Activated T-helper 2 cell treated with anti-CD3 and anti-CD28 coated beads, Interferon-gamma antibody, Interleukin-2, Interleukin-4, amounts not matched to agents 10 μg/mL and 5 μg/mL and 100 μg/mL, durations not matched to agents 14 hours and 24 hours and 36 hours (primary cell): ENCODE measurements around the gene POLQ. TPM values are rescaled to one million over a fixed set of nuclear protein-coding genes. Genes with fewer than 3 reads are reported as not detected.
"Not testable (repeated sequence)": the region's sequence is repeated elsewhere in the genome, so short reads cannot be mapped to it uniquely, and the experiment has no call there.

ENCODE experiments used
- DNase-seq: peaks from one replicate; pipeline ENCODE4 v3.0.0; 2021; ENCODE audit warnings: low spot score
- H3K27ac Mint-ChIP-seq: one replicate; pipeline ENCODE4 v1.8.0; 2021; ENCODE audit warnings: mixed read lengths
- H3K27me3 Mint-ChIP-seq: one replicate; pipeline ENCODE4 v1.8.0; 2021; ENCODE audit warnings: low read depth, mixed read lengths
- H3K36me3 Mint-ChIP-seq: one replicate; pipeline ENCODE4 v1.8.0; 2021; ENCODE audit warnings: low read depth, mixed read lengths
- H3K4me1 Mint-ChIP-seq: one replicate; pipeline ENCODE4 v1.8.0; 2021; ENCODE audit warnings: low read depth, mixed read lengths
- H3K4me3 Mint-ChIP-seq: one replicate; pipeline ENCODE4 v1.8.0; 2021; ENCODE audit warnings: low read depth, mild to moderate bottlenecking, moderate library complexity, mixed read lengths
- H3K9me3 Mint-ChIP-seq: one replicate; pipeline ENCODE4 v1.8.0; 2021; ENCODE audit warnings: mixed read lengths
- intact Hi-C: fragments of 100-400 bp; cut with micrococcal nuclease; formaldehyde crosslinking; loops from one replicate; pipeline ENCODE4 v1.15.1; 2023
- total RNA-seq: library from RNA; stranded (reverse); gene quantifications from 2 replicates; pipeline ENCODE4 v1.2.3, GENCODE V29; 2022

POLQ gene
- total RNA-seq, 1 donor from 2014 or later: 24.0 TPM

DNA sequence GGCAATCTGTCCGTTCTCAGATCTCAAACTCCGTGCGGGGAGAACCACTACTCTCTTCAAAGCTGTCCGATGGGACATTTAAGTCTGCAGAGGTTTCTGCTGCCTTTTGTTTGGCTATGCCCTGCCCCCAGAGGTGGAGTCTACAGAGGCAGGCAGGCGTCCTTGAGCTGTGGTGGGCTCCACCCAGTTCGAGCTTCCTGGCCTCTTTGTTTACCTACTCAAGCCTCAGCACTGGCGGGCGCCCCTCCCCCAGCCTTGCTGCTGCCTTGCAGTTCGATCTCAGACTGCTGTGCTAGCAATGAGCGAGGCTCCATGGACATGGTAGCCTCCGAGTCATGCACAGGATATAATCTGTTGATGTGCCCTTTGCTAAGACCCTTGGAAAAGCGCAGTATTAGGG lies 94.0 kb downstream of the POLQ start:
- intact Hi-C loops, H3K4me1 Mint-ChIP-seq, H3K27me3 Mint-ChIP-seq, H3K4me3 Mint-ChIP-seq, H3K27ac Mint-ChIP-seq, DNase-seq, H3K9me3 Mint-ChIP-seq: not testable (repeated sequence)
- peaks cover 64% of the 10 kb centered on the region for H3K36me3 Mint-ChIP-seq

DNA sequence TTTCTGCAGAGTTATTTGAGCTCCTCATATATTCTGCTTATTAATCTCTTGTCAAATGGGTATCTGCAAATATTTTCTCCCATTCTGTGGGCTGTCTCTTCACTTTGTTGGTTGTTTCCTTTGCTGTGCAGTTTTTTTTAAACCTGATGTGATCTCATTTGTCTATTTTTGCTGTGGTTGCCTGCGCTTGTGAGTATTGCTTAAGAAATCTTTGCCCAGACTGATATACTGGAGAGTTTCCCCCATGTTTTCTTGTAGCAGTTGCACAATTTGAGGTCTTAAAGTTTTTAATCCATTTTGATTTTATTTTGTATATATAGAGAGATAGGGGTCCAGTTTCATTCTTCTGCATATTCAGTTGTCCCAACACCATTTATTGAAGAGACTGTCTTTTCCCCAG lies 102.3 kb downstream of the POLQ start:
- Mint-ChIP-seq H3K4me3 (no peak overlapping the region), H3K27ac (no peak overlapping the region), H3K9me3 (no peaks in the 10 kb centered on the region), H3K4me1 (no peaks in the 10 kb centered on the region), H3K27me3 (no peaks in the 10 kb centered on the region), H3K36me3 (peaks cover 62% of the 10 kb centered on the region)
- no peak for DNase-seq
- intact Hi-C loops: no loop called here

DNA sequence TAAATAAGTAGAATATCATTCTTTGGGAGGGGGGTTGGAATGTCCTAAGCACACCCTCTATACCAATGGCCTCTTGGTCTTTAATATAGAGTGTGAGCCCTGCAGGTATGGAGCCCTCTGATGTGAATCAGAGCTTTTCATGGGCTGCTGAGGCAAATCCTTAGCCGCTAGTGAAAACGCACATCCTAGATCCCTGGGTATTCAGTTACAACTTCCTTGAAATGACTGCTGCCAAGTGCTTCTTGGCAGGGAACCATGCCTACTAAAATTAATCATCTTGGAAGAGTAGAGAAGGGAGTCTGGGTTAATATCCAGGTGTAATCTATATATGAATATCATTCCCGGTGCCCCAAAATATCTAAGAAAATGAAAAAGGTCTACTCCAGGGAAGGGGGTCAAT lies 109.1 kb downstream of the POLQ start:
- no peak for DNase-seq
- peaks cover 18% of the 10 kb centered on the region for H3K4me1 Mint-ChIP-seq
- no peaks in the 10 kb centered on the region for H3K27me3 Mint-ChIP-seq
- no peaks in the 10 kb centered on the region for H3K9me3 Mint-ChIP-seq
- no peak overlapping the region for H3K27ac Mint-ChIP-seq
- intact Hi-C loops: no loop called here
- H3K4me3 Mint-ChIP-seq: no peak overlapping the region
- peaks cover 59% of the 10 kb centered on the region for H3K36me3 Mint-ChIP-seq

- Mint-ChIP-seq H3K4me3 (no peak overlapping the region), H3K4me1 (peaks cover 19% of the 10 kb centered on the region), H3K9me3 (no peaks in the 10 kb centered on the region), H3K36me3 (peaks cover 59% of the 10 kb centered on the region), H3K27ac (no peak overlapping the region), H3K27me3 (no peaks in the 10 kb centered on the region)
- DNase-seq: no peak
- intact Hi-C loops: no loop called here
These were observed 109.7 kb downstream of the POLQ start for GRCh38 chr3:121436074-121436473.

- H3K9me3 Mint-ChIP-seq: no peaks in the 10 kb centered on the region
- peaks cover 70% of the 10 kb centered on the region for H3K36me3 Mint-ChIP-seq
- H3K27ac Mint-ChIP-seq: peak overlapping the region; percentile 64
- peaks cover 19% of the 10 kb centered on the region for H3K4me1 Mint-ChIP-seq
- no peaks in the 10 kb centered on the region for H3K27me3 Mint-ChIP-seq
- peak overlapping the region; percentile 14 for H3K4me3 Mint-ChIP-seq
- intact Hi-C loops: no loop called here
- DNase-seq: peak; percentile 43
These were observed 113.9 kb downstream of the POLQ start for GRCh38 chr3:121431726-121432517.

DNA sequence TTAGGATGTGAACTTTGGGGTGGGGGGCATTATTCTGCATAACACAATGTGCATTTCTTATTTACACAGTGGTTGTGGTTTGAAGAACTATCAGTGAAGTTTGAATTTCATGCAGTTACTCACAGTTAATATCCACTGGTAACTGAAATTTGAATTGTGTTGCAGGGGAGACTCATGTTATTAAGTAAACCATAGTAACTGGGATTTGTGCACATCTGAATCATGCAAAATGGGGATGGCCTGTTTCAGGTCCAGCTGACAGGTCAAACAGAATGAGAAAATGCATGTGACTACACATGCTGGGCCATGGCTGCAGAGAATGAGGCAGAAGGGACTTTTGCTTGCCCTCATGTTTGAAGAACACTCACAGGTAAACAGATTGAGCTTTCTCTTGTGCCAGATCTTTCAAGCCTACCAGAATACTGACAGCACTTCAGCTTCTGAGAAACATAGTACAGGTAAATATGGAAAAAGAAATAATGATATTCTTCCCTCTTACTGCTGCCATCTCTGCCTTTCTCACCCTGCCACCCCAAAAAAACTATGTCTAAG lies 115.0 kb downstream of the POLQ start:
- Mint-ChIP-seq H3K36me3 (peaks cover 69% of the 10 kb centered on the region), H3K9me3 (no peaks in the 10 kb centered on the region), H3K4me1 (peaks cover 19% of the 10 kb centered on the region), H3K4me3 (no peak overlapping the region), H3K27me3 (no peaks in the 10 kb centered on the region), H3K27ac (no peak overlapping the region)
- intact Hi-C loops: no loop called here
- no peak for DNase-seq

GRCh38 chr3:121424549-121424948 lies 121.2 kb downstream of the POLQ start:
- no peak for DNase-seq
- peaks cover 33% of the 10 kb centered on the region for H3K36me3 Mint-ChIP-seq
- intact Hi-C loops: no loop called here

DNA sequence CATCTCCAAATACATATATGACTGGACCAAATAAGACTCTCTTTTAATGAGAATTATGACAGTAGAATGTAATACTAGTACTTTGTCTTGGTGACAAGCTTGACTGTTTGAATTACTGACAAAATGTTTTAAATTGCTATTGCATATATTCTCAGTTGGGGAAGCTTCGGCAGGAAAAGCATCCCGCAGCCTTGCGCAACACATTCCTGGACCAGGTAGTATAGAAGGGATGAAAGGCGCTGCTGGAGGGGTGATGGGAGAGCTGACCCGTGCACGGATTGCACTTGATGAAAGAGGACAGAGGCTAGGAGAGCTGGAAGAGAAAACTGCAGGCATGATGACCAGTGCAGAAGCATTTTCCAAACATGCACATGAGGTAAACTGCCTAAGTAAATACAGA lies 127.6 kb downstream of the POLQ start:
- Mint-ChIP-seq H3K36me3 (peaks cover 12% of the 10 kb centered on the region), H3K27ac (no peak overlapping the region), H3K4me1 (no peaks in the 10 kb centered on the region), H3K27me3 (no peaks in the 10 kb centered on the region), H3K4me3 (no peak overlapping the region), H3K9me3 (no peaks in the 10 kb centered on the region)
- intact Hi-C loops: no loop called here
- DNase-seq: no peak

More at GRCh38 chr3:121424549-121424948, 121.2 kb downstream of the POLQ start:
- H3K4me3 Mint-ChIP-seq: no peak overlapping the region
- H3K9me3 Mint-ChIP-seq: no peaks in the 10 kb centered on the region
- no peaks in the 10 kb centered on the region for H3K27me3 Mint-ChIP-seq
- H3K27ac Mint-ChIP-seq: no peak overlapping the region
- no peaks in the 10 kb centered on the region for H3K4me1 Mint-ChIP-seq

DNA sequence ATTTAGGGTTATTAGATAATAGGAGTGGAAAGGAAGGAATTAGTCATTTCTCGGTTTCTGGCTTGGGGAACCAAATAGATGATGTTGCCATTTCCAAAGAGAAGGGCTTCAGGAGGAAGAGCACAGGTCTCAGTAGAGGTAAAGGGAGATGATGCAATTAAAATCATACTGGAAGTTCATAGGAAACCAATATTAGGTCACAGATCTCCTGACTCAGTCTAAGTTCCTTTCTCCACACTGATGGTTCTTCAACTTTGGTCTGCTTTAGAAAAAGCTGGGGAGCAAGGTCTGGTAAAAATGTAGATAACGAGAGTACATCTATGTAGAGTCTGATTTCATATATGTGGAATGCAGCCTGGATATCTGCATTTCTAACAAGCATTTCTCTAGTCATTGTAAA lies 130.9 kb downstream of the POLQ start:
- H3K27ac Mint-ChIP-seq: no peak overlapping the region
- no peaks in the 10 kb centered on the region for H3K9me3 Mint-ChIP-seq
- H3K4me3 Mint-ChIP-seq: no peak overlapping the region
- peaks cover 4% of the 10 kb centered on the region for H3K4me1 Mint-ChIP-seq
- intact Hi-C loops: no loop called here
- H3K27me3 Mint-ChIP-seq: no peaks in the 10 kb centered on the region
- peaks cover 10% of the 10 kb centered on the region for H3K36me3 Mint-ChIP-seq
- DNase-seq: no peak

DNA sequence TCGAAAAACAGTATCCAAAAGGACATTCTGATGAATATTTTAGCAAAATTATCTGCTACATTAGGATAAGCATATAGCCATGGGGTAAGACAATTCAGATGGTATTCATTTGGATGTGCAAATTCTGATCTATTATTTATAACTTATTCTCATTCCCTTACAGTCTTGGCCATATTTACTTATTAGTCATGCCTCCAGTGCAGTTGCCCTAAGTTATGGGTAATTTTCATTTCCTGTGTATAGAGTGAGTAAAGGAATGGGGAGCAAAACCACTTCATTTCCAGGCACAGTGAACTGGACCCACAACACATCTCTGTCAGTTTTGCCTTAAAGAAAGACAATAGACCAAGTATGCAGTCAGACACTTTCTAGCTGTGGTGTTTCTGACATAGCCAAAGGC lies 134.3 kb downstream of the POLQ start:
- H3K27ac Mint-ChIP-seq: no peak overlapping the region
- no peaks in the 10 kb centered on the region for H3K27me3 Mint-ChIP-seq
- intact Hi-C loops: no loop called here
- H3K4me3 Mint-ChIP-seq: no peak overlapping the region
- no peaks in the 10 kb centered on the region for H3K36me3 Mint-ChIP-seq
- no peak for DNase-seq
- peaks cover 6% of the 10 kb centered on the region for H3K4me1 Mint-ChIP-seq
- H3K9me3 Mint-ChIP-seq: no peaks in the 10 kb centered on the region

GRCh38 chr3:121405631-121406030 lies 140.2 kb downstream of the POLQ start:
- Mint-ChIP-seq H3K36me3 (no peaks in the 10 kb centered on the region), H3K27me3 (no peaks in the 10 kb centered on the region), H3K4me3 (no peak overlapping the region), H3K27ac (no peak overlapping the region), H3K9me3 (no peaks in the 10 kb centered on the region), H3K4me1 (peaks cover 4% of the 10 kb centered on the region)
- intact Hi-C loops: no loop called here
- DNase-seq: no peak

- DNase-seq: no peak
- intact Hi-C loops: no loop called here
- H3K36me3 Mint-ChIP-seq: no peaks in the 10 kb centered on the region
- H3K9me3 Mint-ChIP-seq: no peaks in the 10 kb centered on the region
- H3K27me3 Mint-ChIP-seq: peaks cover 2% of the 10 kb centered on the region
- H3K4me3 Mint-ChIP-seq: no peak overlapping the region
- H3K4me1 Mint-ChIP-seq: no peaks in the 10 kb centered on the region
- no peak overlapping the region for H3K27ac Mint-ChIP-seq
These were observed 146.0 kb downstream of the POLQ start for GRCh38 chr3:121399820-121400219.

DNA sequence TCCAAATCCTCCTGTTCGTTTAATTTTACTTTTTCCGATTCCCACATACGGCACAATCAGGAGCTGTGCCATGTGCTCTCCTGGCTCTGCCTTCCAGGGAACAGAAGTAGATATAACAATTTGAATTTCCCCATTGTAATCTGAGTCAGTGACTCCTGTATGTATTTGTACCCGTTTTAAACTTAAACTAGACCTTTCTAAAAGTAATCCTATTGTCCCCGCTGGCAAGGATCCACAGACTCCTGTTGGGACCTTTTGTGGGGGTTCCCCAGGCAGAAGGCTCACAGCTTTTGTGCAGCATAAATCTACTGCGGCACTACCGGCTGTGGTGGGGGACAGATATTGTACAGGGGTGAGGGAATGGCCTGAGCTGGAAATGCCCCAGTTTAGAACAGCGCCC lies 147.7 kb downstream of the POLQ start:
- H3K27ac Mint-ChIP-seq, H3K36me3 Mint-ChIP-seq, H3K4me1 Mint-ChIP-seq, H3K9me3 Mint-ChIP-seq, H3K4me3 Mint-ChIP-seq, DNase-seq, intact Hi-C loops, H3K27me3 Mint-ChIP-seq: not testable (repeated sequence)
